DMS153 treated with DMSO at 0.1 percent for 48 hours (cell line): ENCODE data around the gene ANO4.

Experiments
- DNase-seq: peaks from one replicate; lab custom pipeline; 2025; ENCODE audit not compliant: unreplicated experiment; lab: John Stamatoyannopoulos, UW

The ANO4 gene

DNA sequence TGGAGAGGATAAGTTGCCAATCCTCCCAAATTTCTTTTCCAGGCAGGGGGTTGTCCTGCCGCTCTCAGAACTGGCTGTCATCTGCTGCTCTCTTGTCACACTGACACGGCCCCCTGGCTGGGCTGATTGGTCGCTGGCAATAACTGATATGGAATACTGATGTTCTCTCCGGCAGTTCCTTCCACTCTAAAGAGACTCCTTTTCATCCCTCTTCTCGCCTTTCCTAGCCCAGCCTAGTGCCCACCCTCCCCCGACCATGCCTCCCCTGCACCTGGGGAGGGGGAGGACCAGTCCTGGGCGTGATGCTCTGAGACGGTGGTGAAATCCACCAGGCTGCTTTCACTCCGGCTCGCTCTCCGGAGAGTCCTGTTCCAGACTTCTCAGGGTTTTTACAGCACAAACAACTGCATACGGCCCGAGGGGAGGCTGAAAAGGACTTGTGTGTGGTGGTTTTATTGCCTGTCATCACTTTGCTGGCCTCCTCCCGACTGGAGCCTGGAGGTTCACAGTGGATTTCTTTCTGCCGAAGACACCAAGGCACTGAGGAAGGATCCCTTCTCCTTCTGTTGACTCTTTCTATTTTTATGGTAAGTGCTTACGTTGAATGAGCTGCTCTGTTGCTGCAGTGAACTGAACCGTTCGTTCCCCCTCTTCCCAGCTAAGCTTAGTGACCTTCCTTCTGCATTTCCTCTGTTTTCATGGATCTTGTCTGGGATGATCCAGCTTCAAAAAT, at the start of gene ANO4:
Gene ANO4, plus strand, starts transcription at position 336 of the 733 bp plus-strand sequence. CDS start 107,010 bp downstream, outside the sequence.
- DNase-seq, result no peak

GRCh38 chr12:100745378-100746071, 49.1 kb upstream of the ANO4 start:
- no peak for DNase-seq

DNA sequence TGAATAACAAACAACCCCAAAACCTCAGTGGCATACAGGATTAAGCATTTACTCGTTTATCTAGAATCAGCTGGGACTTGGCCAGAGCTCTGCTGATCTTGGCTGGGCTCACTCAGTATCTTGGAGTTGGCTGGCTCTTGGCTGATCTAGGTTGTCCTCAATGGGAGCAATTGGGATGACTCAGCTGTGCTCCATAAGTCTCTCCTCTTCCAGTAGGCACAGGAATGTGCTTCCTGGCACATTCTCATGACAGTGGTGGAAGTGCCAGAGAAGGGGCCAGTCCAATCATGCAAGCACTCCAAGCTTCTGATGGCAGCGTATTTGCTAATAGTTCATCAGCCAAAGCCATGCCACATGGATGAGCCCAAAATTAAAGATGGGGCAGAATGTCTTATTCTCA, 41.7 kb upstream of the ANO4 start:
- no peak for DNase-seq

GRCh38 chr12:100753837-100754236, 40.7 kb upstream of the ANO4 start:
- peak; percentile 16 for DNase-seq

DNA sequence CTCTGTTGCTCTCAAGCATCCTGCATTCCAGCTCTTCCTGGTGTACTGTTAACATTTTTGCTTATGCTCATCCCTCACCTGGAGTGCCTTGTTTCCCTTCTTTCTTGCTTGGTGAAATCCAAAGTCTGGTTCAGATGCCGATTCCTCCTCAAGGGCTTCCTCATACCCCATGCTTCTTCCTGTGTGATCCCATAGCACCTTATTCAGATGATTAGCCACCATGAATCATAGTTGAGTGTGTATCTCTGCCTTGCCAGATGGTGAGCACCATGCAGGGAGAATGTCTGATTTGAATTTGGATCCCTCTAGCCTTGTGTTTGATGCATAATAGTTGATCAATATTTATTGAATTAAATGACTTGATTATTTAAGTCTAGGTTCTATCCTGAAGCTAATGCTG, 39.4 kb upstream of the ANO4 start:
- DNase-seq, result no peak

DNA sequence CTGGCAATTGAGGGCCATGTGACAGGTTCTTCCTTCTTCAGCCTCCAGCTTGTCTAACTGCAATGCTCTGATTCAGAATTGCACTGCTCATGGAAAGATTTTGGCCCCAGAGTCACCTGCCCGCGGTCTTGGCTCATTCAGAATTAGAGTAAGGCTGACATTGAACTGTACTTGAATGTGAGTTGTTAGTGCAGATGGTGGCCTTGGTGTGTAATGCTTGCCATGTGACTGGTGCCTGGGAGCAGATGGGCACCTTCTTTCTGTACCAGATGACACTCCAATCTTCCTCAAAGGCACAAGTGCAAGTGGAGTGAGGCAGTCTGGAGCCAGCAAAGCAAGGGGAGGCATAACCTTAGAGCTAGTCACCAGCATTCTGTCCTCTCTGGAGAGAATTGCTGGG, 36.5 kb upstream of the ANO4 start:
- no peak for DNase-seq

GRCh38 chr12:100767371-100767770, 27.2 kb upstream of the ANO4 start:
- DNase-seq, result no peak

DNA sequence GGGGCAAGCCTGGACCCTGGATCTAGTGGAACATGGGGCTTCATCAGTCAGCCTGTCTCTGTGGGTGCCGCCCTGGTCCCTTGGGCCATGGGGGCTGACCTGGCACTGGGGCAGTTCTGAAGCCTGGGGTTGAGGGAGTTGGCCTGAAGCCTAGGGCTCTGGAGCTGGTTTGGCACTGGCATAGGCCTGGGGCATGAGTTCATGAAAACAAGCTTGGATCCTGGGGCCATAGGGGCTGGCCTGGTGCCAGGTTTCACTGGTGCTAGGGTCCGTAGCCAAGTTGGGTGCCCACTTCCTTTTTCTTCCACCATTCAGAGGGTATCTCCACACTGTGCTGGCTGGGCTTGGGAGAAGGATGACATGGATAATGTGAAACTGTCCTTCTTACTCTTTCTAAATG, 26.6 kb upstream of the ANO4 start:
- DNase-seq, result no peak

DNA sequence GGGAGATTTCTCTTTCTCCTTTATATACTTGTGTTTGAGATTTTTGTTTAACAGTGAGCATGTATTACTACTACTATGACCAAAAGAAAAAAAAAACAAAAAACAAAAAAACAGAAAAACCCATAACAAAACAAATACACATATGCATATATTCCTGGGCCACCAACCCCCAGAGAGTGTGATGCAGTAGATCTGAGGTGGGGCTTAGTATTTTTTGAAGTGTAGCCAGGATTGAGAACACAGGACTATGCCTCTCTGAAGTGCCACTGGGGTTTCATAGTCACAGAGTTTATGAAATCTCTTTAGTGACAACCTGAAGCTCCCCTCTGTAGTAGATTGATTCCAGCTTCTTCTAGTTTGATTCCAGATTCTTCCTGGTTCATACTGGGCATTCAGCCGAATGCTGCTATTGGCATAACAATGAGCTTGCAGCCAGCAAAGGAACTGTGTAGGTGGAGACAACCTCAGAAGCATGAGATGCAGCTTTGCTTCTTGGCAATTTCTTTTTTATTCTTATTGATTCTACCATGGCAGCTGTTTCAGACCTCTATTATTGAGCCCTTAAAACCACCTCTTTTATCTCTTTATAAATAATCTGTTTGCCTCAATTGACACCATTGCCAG, 15.5 kb upstream of the ANO4 start:
- DNase-seq, result no peak

GRCh38 chr12:100789146-100789545, 5.4 kb upstream of the ANO4 start:
- no peak for DNase-seq

GRCh38 chr12:100789975-100790374, 4.6 kb upstream of the ANO4 start:
- no peak for DNase-seq

DNA sequence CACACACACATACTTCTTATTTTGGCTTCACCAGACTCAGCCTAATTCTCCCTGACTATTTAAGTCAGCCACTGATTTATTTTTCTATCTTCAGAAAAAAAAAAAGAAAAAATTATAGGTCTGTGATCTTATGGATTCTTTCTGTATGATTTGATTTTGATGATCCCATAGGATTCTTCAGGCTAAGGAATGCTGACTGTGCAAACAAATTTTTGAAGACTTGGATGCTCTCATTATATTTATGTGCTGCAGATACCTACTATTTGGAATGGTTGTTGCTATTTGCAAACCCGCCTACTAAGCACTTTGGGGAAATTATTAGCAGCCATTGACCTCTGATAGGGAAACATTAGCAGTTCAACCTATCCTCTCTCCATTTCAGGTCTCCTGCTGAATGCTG, 4.0 kb upstream of the ANO4 start:
- DNase-seq, result no peak

DNA sequence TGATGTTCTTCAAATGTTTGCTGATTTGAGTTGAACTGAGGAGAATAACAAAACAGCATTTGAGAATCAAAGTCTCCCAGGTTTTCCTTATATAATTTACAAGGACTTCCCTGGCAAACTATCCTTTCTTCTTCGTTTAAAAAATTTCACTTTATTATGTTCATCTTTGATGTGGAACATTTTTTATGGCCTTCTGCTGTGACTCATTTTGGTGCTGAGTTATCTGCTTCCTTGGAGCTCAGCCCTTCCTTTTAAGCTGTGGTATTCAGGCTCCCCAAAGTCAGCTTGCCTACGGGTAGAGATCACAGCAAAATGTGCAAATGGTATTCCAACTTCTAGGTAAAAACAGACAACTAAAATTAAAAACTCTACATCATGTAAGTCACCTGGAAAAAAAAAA, 1.4 kb upstream of the ANO4 start:
- no peak for DNase-seq

DNA sequence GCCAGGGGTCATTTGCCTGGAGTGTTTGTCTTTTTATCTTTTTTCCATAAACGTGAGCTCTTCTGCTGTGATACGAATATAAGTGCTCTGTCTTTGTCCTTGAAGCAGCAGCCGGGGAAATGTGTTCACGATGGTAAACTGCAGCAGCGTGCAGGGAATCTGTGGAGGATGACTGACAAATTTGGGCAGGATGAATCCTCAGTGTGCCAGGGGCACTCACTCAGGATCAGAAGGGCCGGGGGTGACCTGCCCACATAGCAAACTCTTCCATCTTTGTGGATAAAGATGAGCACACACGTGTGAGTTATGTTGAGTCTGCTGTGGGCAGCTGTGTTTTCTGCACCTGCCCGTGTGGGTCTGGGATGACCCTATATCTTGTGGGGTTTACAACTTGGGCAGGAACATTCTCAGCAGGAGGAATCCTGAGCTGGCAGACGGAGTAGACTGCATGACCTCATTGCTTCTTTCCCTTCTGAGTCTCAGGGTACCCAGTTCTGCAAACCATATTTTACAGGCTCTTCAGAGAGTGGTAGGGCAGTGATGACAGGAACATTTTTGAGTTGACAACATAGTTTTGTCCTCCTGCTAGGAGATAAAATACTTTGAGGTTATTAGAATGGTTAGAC, 711 bp downstream of the ANO4 start:
- DNase-seq, result no peak

- DNase-seq, result no peak
These were observed 1.2 kb downstream of the ANO4 start for GRCh38 chr12:100795800-100796179.

- DNase-seq, result no peak
These were observed 2.0 kb downstream of the ANO4 start for GRCh38 chr12:100796621-100797020.

GRCh38 chr12:100797246-100797645, 2.7 kb downstream of the ANO4 start:
- DNase-seq, result no peak

DNA sequence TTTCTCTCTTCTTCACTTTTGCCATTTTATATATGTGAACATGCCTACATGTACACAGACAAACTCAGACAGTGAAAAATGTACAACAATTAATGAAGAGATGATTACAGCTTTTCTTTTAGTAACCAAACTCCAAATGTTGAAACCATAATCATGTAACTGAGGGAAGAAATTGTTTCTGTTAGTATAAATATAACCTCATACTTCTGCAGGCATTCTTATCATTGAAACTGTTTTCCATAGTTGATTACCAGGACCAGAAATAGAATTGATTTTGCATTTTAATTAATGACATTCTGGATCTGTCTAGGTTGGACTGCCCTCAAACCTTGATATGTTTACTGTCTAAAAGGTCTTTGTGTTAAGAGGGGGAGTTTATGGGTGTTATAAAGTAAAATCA, 3.2 kb downstream of the ANO4 start:
- no peak for DNase-seq

- no peak for DNase-seq
These were observed 3.9 kb downstream of the ANO4 start for GRCh38 chr12:100798286-100799160.

GRCh38 chr12:100799770-100800169, 5.2 kb downstream of the ANO4 start:
- no peak for DNase-seq

- no peak for DNase-seq
These were observed 6.1 kb downstream of the ANO4 start for GRCh38 chr12:100800723-100801122.
